HepG2 (cell line): ENCODE results near the gene MIEF1. TPM values are rescaled to one million over a fixed set of nuclear protein-coding genes. Genes with fewer than 3 reads are reported as not detected.
A peak's percentile ranks its signal among the peaks of the same experiment; 100 is the strongest.

Source experiments
- MED1 ChIP-seq: sonication (generic); formaldehyde crosslinking; IDR thresholded peaks from 2 replicates; pipeline ENCODE4 v1.4.0; 2020; ENCODE audit warnings: missing genetic modification reagents
- POLR2AphosphoS2 ChIP-seq: IDR thresholded peaks from 2 replicates; pipeline ENCODE4 v1.6.1; 2011; ENCODE audit warnings: low read depth, low read length, improper control_type of control experiment
- PRPF4 ChIP-seq: fragments of 200-400 bp; formaldehyde crosslinking; IDR thresholded peaks from 2 replicates; pipeline ENCODE4 v1.6.1; 2016; ENCODE audit warnings: low read length, low read depth; ENCODE audit not compliant: poor library complexity, severe bottlenecking
- PTBP1 ChIP-seq: fragments of 200-400 bp; formaldehyde crosslinking; IDR thresholded peaks from 2 replicates; pipeline ENCODE4 v1.6.1; 2018; ENCODE audit warnings: low read length, low read depth; ENCODE audit not compliant: poor library complexity, severe bottlenecking
- SMAD1 ChIP-seq: sonication (generic); formaldehyde crosslinking; IDR thresholded peaks from 2 replicates; pipeline ENCODE4 v1.4.0; 2020; ENCODE audit warnings: missing genetic modification reagents, low read depth, mild to moderate bottlenecking, borderline replicate concordance
- SMAD9 ChIP-seq: sonication (generic); formaldehyde crosslinking; IDR thresholded peaks from 2 replicates; pipeline ENCODE4 v1.5.1; 2020; ENCODE audit warnings: mild to moderate bottlenecking, missing genetic modification reagents
- SMYD3 ChIP-seq: sonication (generic); formaldehyde crosslinking; IDR thresholded peaks from 2 replicates; pipeline ENCODE4 v1.8.1; 2023; ENCODE audit warnings: mild to moderate bottlenecking, missing genetic modification reagents
- ZBTB8A ChIP-seq: sonication (generic); formaldehyde crosslinking; IDR thresholded peaks from 2 replicates; pipeline ENCODE4 v1.4.0; 2020; ENCODE audit warnings: mild to moderate bottlenecking, low read depth, missing genetic modification reagents, borderline replicate concordance
- ZNF234 ChIP-seq: sonication (generic); formaldehyde crosslinking; conservative IDR thresholded peaks from 2 replicates; pipeline ENCODE4 v1.5.1; 2020; ENCODE audit warnings: mild to moderate bottlenecking, missing genetic modification reagents
- ZNF326 ChIP-seq: sonication (generic); formaldehyde crosslinking; IDR thresholded peaks from 2 replicates; pipeline ENCODE4 v1.4.0; 2020; ENCODE audit warnings: missing genetic modification reagents, borderline replicate concordance
- ZNF556 ChIP-seq: sonication (generic); formaldehyde crosslinking; IDR thresholded peaks from 2 replicates; pipeline ENCODE4 v1.4.0; 2020; ENCODE audit warnings: mild to moderate bottlenecking, missing genetic modification reagents, borderline replicate concordance
- ZNF644 ChIP-seq: IDR thresholded peaks from 2 replicates; pipeline ENCODE4 v1.6.1; 2016; ENCODE audit warnings: low read depth
- ZSCAN31 ChIP-seq: sonication (generic); formaldehyde crosslinking; IDR thresholded peaks from 2 replicates; pipeline ENCODE4 v1.5.0; 2020; ENCODE audit warnings: low read depth, mild to moderate bottlenecking, missing genetic modification reagents
- polyA plus RNA-seq, 8 experiments: library from polyadenylated mRNA; depleted of rRNA in 3 of 8; stranded (reverse) in 7 of 8; unstranded in 1 of 8; fragments of >200 nt; fragmentation: Illumina TruSeq in 4 of 8; extraction: Trizol in 4 of 8; gene quantifications; 2 replicates each; pipeline versions ENCODE4 v1.2.1 to v1.2.3, GENCODE V29; 2011 to 2016; ENCODE audit warnings: low read depth in 4 of 8, missing spikeins in 1 of 8, mixed read lengths in 1 of 8; ENCODE audit not compliant: insufficient read depth in 1 of 8
- total RNA-seq, 5 experiments: library from RNA; depleted of rRNA; stranded (reverse); fragments of >200 nt; fragmentation: Illumina TruSeq; extraction: Trizol; gene quantifications; 2 replicates each; pipeline ENCODE4 v1.2.3, GENCODE V29; 2016; ENCODE audit warnings: low read depth in 1 of 5
- TF ChIP-seq, protein P1 (sequence below): sonication (generic); formaldehyde crosslinking; IDR thresholded peaks from 2 replicates; pipeline ENCODE4 v1.8.0; 2022; ENCODE audit warnings: missing genetic modification reagents, mild to moderate bottlenecking, moderate library complexity, borderline replicate concordance
- TF ChIP-seq, protein P2 (sequence below): sonication (generic); formaldehyde crosslinking; IDR thresholded peaks from 2 replicates; pipeline ENCODE4 v1.9.0; 2021; ENCODE audit warnings: missing genetic modification reagents, borderline replicate concordance
- TF ChIP-seq, protein P3 (sequence below): IDR thresholded peaks from 2 replicates; pipeline ENCODE4 v1.6.1; 2018; ENCODE audit warnings: missing genetic modification reagents, mild to moderate bottlenecking, missing compliant biosample characterization
- TF ChIP-seq, protein P4 (sequence below): IDR thresholded peaks from 2 replicates; pipeline ENCODE4 v1.6.1; 2012; ENCODE audit warnings: low read length, improper control_type of control experiment

Gene MIEF1
- total and polyA plus RNA-seq, 2 of the 13 experiments (the other 11 are each of a cell fraction or from before 2014, with no cell fraction given) = 21.7 to 34.8 TPM

DNA sequence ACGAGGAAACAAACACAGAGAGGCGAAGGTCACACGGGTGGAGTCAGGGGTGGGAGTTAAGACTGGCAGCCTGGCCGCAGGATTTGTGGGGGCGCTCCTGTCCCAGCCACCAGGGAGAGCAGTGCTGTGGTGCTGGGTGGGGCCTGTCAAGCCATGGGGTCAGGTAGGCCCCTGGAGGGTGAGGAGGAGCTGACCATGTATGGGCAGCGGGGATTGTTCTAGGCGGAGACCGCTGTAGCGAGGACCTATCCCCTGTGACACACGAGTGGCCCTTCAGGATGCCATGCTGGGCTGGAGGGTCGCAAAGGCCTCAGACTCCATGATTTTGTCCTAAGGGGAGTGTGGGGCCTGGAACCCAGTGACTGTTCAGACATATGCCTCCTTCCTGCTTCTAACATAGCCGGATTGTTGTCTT, 32.0 kb downstream of the MIEF1 start (continued):
- TF ChIP-seq SMAD1 (CRISPR knock-in tag) (no peak), ZNF556 (no peak), SMAD9 (no peak), ZNF234 (CRISPR knock-in tag) (no peak), POLR2AphosphoS2 (no peak), MED1 (CRISPR knock-in tag) (peak; percentile 44; the same call in 1 of the 2 replicates), PRPF4 (no peak), ZSCAN31 (no peak), ZNF644 (CRISPR knock-in tag) (no peak), ZNF326 (no peak), SMYD3 (CRISPR knock-in tag) (no peak), PTBP1 (no peak), ZBTB8A (CRISPR knock-in tag) (no peak)
- TF ChIP-seq, protein P1, sequence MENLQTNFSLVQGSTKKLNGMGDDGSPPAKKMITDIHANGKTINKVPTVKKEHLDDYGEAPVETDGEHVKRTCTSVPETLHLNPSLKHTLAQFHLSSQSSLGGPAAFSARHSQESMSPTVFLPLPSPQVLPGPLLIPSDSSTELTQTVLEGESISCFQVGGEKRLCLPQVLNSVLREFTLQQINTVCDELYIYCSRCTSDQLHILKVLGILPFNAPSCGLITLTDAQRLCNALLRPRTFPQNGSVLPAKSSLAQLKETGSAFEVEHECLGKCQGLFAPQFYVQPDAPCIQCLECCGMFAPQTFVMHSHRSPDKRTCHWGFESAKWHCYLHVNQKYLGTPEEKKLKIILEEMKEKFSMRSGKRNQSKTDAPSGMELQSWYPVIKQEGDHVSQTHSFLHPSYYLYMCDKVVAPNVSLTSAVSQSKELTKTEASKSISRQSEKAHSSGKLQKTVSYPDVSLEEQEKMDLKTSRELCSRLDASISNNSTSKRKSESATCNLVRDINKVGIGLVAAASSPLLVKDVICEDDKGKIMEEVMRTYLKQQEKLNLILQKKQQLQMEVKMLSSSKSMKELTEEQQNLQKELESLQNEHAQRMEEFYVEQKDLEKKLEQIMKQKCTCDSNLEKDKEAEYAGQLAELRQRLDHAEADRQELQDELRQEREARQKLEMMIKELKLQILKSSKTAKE (CRISPR knock-in tag) = no peak
- TF ChIP-seq, protein P2, sequence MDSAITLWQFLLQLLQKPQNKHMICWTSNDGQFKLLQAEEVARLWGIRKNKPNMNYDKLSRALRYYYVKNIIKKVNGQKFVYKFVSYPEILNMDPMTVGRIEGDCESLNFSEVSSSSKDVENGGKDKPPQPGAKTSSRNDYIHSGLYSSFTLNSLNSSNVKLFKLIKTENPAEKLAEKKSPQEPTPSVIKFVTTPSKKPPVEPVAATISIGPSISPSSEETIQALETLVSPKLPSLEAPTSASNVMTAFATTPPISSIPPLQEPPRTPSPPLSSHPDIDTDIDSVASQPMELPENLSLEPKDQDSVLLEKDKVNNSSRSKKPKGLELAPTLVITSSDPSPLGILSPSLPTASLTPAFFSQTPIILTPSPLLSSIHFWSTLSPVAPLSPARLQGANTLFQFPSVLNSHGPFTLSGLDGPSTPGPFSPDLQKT = no peak
- TF ChIP-seq, protein P3, sequence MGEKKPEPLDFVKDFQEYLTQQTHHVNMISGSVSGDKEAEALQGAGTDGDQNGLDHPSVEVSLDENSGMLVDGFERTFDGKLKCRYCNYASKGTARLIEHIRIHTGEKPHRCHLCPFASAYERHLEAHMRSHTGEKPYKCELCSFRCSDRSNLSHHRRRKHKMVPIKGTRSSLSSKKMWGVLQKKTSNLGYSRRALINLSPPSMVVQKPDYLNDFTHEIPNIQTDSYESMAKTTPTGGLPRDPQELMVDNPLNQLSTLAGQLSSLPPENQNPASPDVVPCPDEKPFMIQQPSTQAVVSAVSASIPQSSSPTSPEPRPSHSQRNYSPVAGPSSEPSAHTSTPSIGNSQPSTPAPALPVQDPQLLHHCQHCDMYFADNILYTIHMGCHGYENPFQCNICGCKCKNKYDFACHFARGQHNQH = no peak
- TF ChIP-seq, protein P4, sequence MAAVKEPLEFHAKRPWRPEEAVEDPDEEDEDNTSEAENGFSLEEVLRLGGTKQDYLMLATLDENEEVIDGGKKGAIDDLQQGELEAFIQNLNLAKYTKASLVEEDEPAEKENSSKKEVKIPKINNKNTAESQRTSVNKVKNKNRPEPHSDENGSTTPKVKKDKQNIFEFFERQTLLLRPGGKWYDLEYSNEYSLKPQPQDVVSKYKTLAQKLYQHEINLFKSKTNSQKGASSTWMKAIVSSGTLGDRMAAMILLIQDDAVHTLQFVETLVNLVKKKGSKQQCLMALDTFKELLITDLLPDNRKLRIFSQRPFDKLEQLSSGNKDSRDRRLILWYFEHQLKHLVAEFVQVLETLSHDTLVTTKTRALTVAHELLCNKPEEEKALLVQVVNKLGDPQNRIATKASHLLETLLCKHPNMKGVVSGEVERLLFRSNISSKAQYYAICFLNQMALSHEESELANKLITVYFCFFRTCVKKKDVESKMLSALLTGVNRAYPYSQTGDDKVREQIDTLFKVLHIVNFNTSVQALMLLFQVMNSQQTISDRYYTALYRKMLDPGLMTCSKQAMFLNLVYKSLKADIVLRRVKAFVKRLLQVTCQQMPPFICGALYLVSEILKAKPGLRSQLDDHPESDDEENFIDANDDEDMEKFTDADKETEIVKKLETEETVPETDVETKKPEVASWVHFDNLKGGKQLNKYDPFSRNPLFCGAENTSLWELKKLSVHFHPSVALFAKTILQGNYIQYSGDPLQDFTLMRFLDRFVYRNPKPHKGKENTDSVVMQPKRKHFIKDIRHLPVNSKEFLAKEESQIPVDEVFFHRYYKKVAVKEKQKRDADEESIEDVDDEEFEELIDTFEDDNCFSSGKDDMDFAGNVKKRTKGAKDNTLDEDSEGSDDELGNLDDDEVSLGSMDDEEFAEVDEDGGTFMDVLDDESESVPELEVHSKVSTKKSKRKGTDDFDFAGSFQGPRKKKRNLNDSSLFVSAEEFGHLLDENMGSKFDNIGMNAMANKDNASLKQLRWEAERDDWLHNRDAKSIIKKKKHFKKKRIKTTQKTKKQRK = no peak
